BLaER1 treated with 17β-estradiol and CSF1 and Interleukin-3, amounts not matched to agents 10 nM and 100 nM (cell line): ENCODE results near the gene TMEM150B.

Experiments
- H3K27ac ChIP-seq, 11 experiments: shearing (Covaris generic); formaldehyde crosslinking; 2 replicates each; pipeline ENCODE4 v1.8.1; 2022
- H3K27me3 ChIP-seq, 11 experiments: shearing (Covaris generic); formaldehyde crosslinking; 2 replicates each; pipeline ENCODE4 v1.8.1; 2022
- H3K36me3 ChIP-seq, 11 experiments: shearing (Covaris generic); formaldehyde crosslinking; 2 replicates each; pipeline ENCODE4 v1.8.1; 2022
- H3K4me1 ChIP-seq, 10 experiments: shearing (Covaris generic); formaldehyde crosslinking; 2 replicates each; pipeline ENCODE4 v1.8.1; 2022
- H3K4me2 ChIP-seq, 11 experiments: shearing (Covaris generic); formaldehyde crosslinking; 2 replicates each; pipeline ENCODE4 v1.8.1; 2022
- H3K4me3 ChIP-seq, 10 experiments: shearing (Covaris generic); formaldehyde crosslinking; 2 replicates each; pipeline ENCODE4 v1.8.1; 2022
- H3K9ac ChIP-seq, 11 experiments: shearing (Covaris generic); formaldehyde crosslinking; 2 replicates each; pipeline ENCODE4 v1.8.1; 2022
- H3K9me3 ChIP-seq, 11 experiments: shearing (Covaris generic); formaldehyde crosslinking; replicated peaks in 1 of 11; 2 replicates each; pipeline ENCODE4 v1.8.1; 2022
- H4K20me1 ChIP-seq, 11 experiments: shearing (Covaris generic); formaldehyde crosslinking; 2 replicates each; pipeline ENCODE4 v1.8.1; 2022
- Cebpa-rat ChIP-seq, 11 experiments: shearing (Covaris generic); IDR thresholded peaks; 2 replicates each; pipeline ENCODE4 v1.8.1; 2022

Gene TMEM150B

GRCh38 chr19:55368701-55369563 is 43.8 kb upstream of the TMEM150B start:
- Histone ChIP-seq H3K9me3 (no peaks in the 10 kb centered on the region), H3K9ac (peak overlapping the region in 9 of 11 experiments; percentile 38 to 67 (median 51); a peak in 12 of 22 replicates), H3K4me2 (peak overlapping the region; percentile 75 to 89 (median 82)), H3K4me1 (peaks cover 12 to 26% (median 19%) of the 10 kb centered on the region in 10 experiments; a peak in 18 of 20 replicates), H3K27me3 (peaks cover 53 to 78% (median 73%) of the 10 kb centered on the region in 11 experiments), H3K36me3 (no peaks in the 10 kb centered on the region), H3K27ac (no peak overlapping the region), H3K4me3 (peak overlapping the region; percentile 33 to 67 (median 51); a peak in 18 of 20 replicates), H4K20me1 (peaks cover 0 to 26% (median 7%) of the 10 kb centered on the region in 11 experiments; a peak in 9 of 22 replicates)
- TF ChIP-seq Cebpa-rat (IDR thresholded peaks at IDR 0.05) = no peak

GRCh38 chr19:55368106-55368505 is 43.0 kb upstream of the TMEM150B start:
- Histone ChIP-seq H3K9ac (no peak overlapping the region), H3K4me1 (peaks cover 12 to 28% (median 19%) of the 10 kb centered on the region in 10 experiments; a peak in 18 of 20 replicates), H3K4me2 (no peak overlapping the region), H3K9me3 (no peaks in the 10 kb centered on the region), H3K4me3 (no peak overlapping the region), H3K36me3 (no peaks in the 10 kb centered on the region), H3K27ac (no peak overlapping the region), H3K27me3 (peaks cover 52 to 70% (median 65%) of the 10 kb centered on the region in 11 experiments), H4K20me1 (peaks cover 0 to 26% (median 7%) of the 10 kb centered on the region in 11 experiments; a peak in 9 of 22 replicates)
- no peak for TF ChIP-seq Cebpa-rat (IDR thresholded peaks at IDR 0.05)

- Histone ChIP-seq H3K36me3 (no peaks in the 10 kb centered on the region), H3K4me2 (no peak overlapping the region), H3K9me3 (no peaks in the 10 kb centered on the region), H3K27ac (no peak overlapping the region), H3K9ac (no peak overlapping the region), H3K27me3 (peaks cover 41 to 56% (median 52%) of the 10 kb centered on the region in 11 experiments), H4K20me1 (peaks cover 0 to 20% (median 7%) of the 10 kb centered on the region in 11 experiments; a peak in 9 of 22 replicates), H3K4me3 (no peak overlapping the region), H3K4me1 (peaks cover 6 to 21% (median 12%) of the 10 kb centered on the region in 10 experiments; a peak in 15 of 20 replicates)
- no peak for TF ChIP-seq Cebpa-rat (IDR thresholded peaks at IDR 0.05)
These were observed 41.6 kb upstream of the TMEM150B start for GRCh38 chr19:55366790-55367189.

GRCh38 chr19:55365964-55366363 is 40.8 kb upstream of the TMEM150B start:
- H3K9me3 ChIP-seq = no peaks in the 10 kb centered on the region
- H3K4me2 ChIP-seq = no peak overlapping the region
- H3K4me3 ChIP-seq = no peak overlapping the region
- peaks cover 33 to 48% (median 43%) of the 10 kb centered on the region in 11 experiments for H3K27me3 ChIP-seq
- peaks cover 0 to 19% (median 7%) of the 10 kb centered on the region in 11 experiments; a peak in 9 of 22 replicates for H4K20me1 ChIP-seq
- H3K9ac ChIP-seq = no peak overlapping the region
- H3K36me3 ChIP-seq = no peaks in the 10 kb centered on the region
- no peak for TF ChIP-seq Cebpa-rat (IDR thresholded peaks at IDR 0.05)
- H3K4me1 ChIP-seq = peaks cover 6 to 21% (median 12%) of the 10 kb centered on the region in 10 experiments; a peak in 15 of 20 replicates
- no peak overlapping the region for H3K27ac ChIP-seq

- TF ChIP-seq Cebpa-rat (IDR thresholded peaks at IDR 0.05) = no peak
- Histone ChIP-seq H3K27me3 (peaks cover 26 to 41% (median 36%) of the 10 kb centered on the region in 11 experiments), H3K27ac (no peak overlapping the region), H3K36me3 (no peaks in the 10 kb centered on the region), H3K4me3 (no peak overlapping the region), H3K9ac (no peak overlapping the region), H3K4me2 (no peak overlapping the region), H3K9me3 (no peaks in the 10 kb centered on the region), H3K4me1 (peaks cover 6 to 21% (median 12%) of the 10 kb centered on the region in 10 experiments; a peak in 15 of 20 replicates), H4K20me1 (peaks cover 0 to 14% (median 3%) of the 10 kb centered on the region in 11 experiments; a peak in 8 of 22 replicates)
These were observed 40.1 kb upstream of the TMEM150B start for GRCh38 chr19:55365245-55365644.

GRCh38 chr19:55362990-55363716 is 38.0 kb upstream of the TMEM150B start, which contains the start of gene GARIN5B:
Gene GARIN5B (minus strand): TSS chr19:55363260. CDS start chr19:55363066, 194 bp downstream.
- H3K27ac ChIP-seq = no peak within 1 kb of the TSS
- H3K4me3 ChIP-seq = no peak within 1 kb of the TSS
- H3K9me3 ChIP-seq = no peaks in the 10 kb centered on the region
- H3K4me1 ChIP-seq = peaks cover 0 to 8% (median 0%) of the 10 kb centered on the region in 10 experiments; a peak in 1 of 20 replicates
- H3K4me2 ChIP-seq = no peak within 1 kb of the TSS
- H3K9ac ChIP-seq = no peak within 1 kb of the TSS
- peaks cover 6 to 25% (median 18%) of the 10 kb centered on the region in 11 experiments for H3K27me3 ChIP-seq
- no peaks in the 10 kb centered on the region; a peak in 1 of 22 replicates for H4K20me1 ChIP-seq
- no peaks in the 10 kb centered on the region for H3K36me3 ChIP-seq
- TF ChIP-seq Cebpa-rat (IDR thresholded peaks at IDR 0.05) = no peak

GRCh38 chr19:55362174-55362989 is 37.2 kb upstream of the TMEM150B start:
- Histone ChIP-seq H3K4me3 (no peak overlapping the region), H3K9me3 (no peaks in the 10 kb centered on the region), H4K20me1 (no peaks in the 10 kb centered on the region), H3K9ac (no peak overlapping the region), H3K27ac (no peak overlapping the region), H3K4me1 (peaks cover 0 to 8% (median 0%) of the 10 kb centered on the region in 10 experiments; a peak in 1 of 20 replicates), H3K27me3 (peaks cover under 1 to 21% (median 12%) of the 10 kb centered on the region in 11 experiments; a peak in 20 of 22 replicates), H3K36me3 (no peaks in the 10 kb centered on the region), H3K4me2 (no peak overlapping the region)
- TF ChIP-seq Cebpa-rat (IDR thresholded peaks at IDR 0.05) = no peak

GRCh38 chr19:55360902-55361301 is 35.8 kb upstream of the TMEM150B start:
- H3K27ac ChIP-seq = no peak overlapping the region
- no peak overlapping the region for H3K9ac ChIP-seq
- no peak for TF ChIP-seq Cebpa-rat (IDR thresholded peaks at IDR 0.05)
- H3K4me1 ChIP-seq = peaks cover 0 to 11% (median 0%) of the 10 kb centered on the region in 10 experiments; a peak in 1 of 20 replicates
- H3K9me3 ChIP-seq = no peaks in the 10 kb centered on the region; a peak in 1 of 22 replicates
- peaks cover 16 to 27% (median 20%) of the 10 kb centered on the region in 11 experiments for H3K27me3 ChIP-seq
- no peaks in the 10 kb centered on the region for H4K20me1 ChIP-seq
- no peak overlapping the region for H3K4me3 ChIP-seq
- H3K4me2 ChIP-seq = no peak overlapping the region
- no peaks in the 10 kb centered on the region for H3K36me3 ChIP-seq
